ENCODE data around the gene FBXO5.

The FBXO5 gene

GRCh38 chr6:152946484-152946883 is 36.4 kb downstream of the FBXO5 start:
- no peak for ATAC-seq
- no peak for TF ChIP-seq PPARA (CRISPR knock-in tag; IDR thresholded peaks at IDR 0.05; ENCODE audit: borderline replicate concordance)
- TF ChIP-seq TCF4 (CRISPR knock-in tag; IDR thresholded peaks at IDR 0.05; ENCODE audit: borderline replicate concordance): no peak
- TF ChIP-seq GLIS3 (CRISPR knock-in tag; IDR thresholded peaks at IDR 0.05): no peak
- no peak for TF ChIP-seq BACH2 (CRISPR knock-in tag; IDR thresholded peaks at IDR 0.05; ENCODE audit: borderline replicate concordance)
- no peak for TF ChIP-seq ZFP30 (CRISPR knock-in tag; IDR thresholded peaks at IDR 0.05)
- TF ChIP-seq ZNF8 (CRISPR knock-in tag; IDR thresholded peaks at IDR 0.05): no peak
- no peak for TF ChIP-seq OSR1 (CRISPR knock-in tag; IDR thresholded peaks at IDR 0.05)
- no peak for TF ChIP-seq PATZ1 (CRISPR knock-in tag; IDR thresholded peaks at IDR 0.05; ENCODE audit: borderline replicate concordance)
- no peak for TF ChIP-seq CSRNP3 (CRISPR knock-in tag; IDR thresholded peaks at IDR 0.05)
- TF ChIP-seq SNAI2 (CRISPR knock-in tag; IDR thresholded peaks at IDR 0.05): no peak
- TF ChIP-seq ZFP3 (CRISPR knock-in tag; IDR thresholded peaks at IDR 0.05): no peak
- no peak for TF ChIP-seq TSHZ2 (CRISPR knock-in tag; IDR thresholded peaks at IDR 0.05)

GRCh38 chr6:152943260-152943897 is 39.5 kb downstream of the FBXO5 start:
- ATAC-seq: no peak
- TF ChIP-seq OSR1 (CRISPR knock-in tag; IDR thresholded peaks at IDR 0.05) (no peak), PATZ1 (CRISPR knock-in tag; IDR thresholded peaks at IDR 0.05; ENCODE audit: borderline replicate concordance) (no peak), CSDC2 (CRISPR knock-in tag; IDR thresholded peaks at IDR 0.05) (no peak), PPARA (CRISPR knock-in tag; IDR thresholded peaks at IDR 0.05; ENCODE audit: borderline replicate concordance) (no peak), TOX (CRISPR knock-in tag; IDR thresholded peaks at IDR 0.05; ENCODE audit: borderline replicate concordance) (no peak), ISL1 (CRISPR knock-in tag; IDR thresholded peaks at IDR 0.05) (no peak), SNAI2 (CRISPR knock-in tag; IDR thresholded peaks at IDR 0.05) (no peak)

GRCh38 chr6:152942319-152942869 is 40.4 kb downstream of the FBXO5 start:
- no peak for ATAC-seq

More at GRCh38 chr6:152942319-152942869, 40.4 kb downstream of the FBXO5 start:
- no peak for TF ChIP-seq ARNTL (CRISPR knock-in tag; IDR thresholded peaks at IDR 0.05; ENCODE audit: borderline replicate concordance, low read depth)
- TF ChIP-seq PPARA (CRISPR knock-in tag; IDR thresholded peaks at IDR 0.05; ENCODE audit: borderline replicate concordance): no peak
- TF ChIP-seq PATZ1 (CRISPR knock-in tag; IDR thresholded peaks at IDR 0.05; ENCODE audit: borderline replicate concordance): no peak
- no peak for TF ChIP-seq CSRNP3 (CRISPR knock-in tag; IDR thresholded peaks at IDR 0.05)
- TF ChIP-seq ZNF565 (CRISPR knock-in tag; conservative IDR thresholded peaks at IDR 0.05; ENCODE audit: low read depth): no peak
- no peak for TF ChIP-seq TSHZ2 (CRISPR knock-in tag; IDR thresholded peaks at IDR 0.05)
- no peak for TF ChIP-seq BACH2 (CRISPR knock-in tag; IDR thresholded peaks at IDR 0.05; ENCODE audit: borderline replicate concordance)
- no peak for TF ChIP-seq CREB5 (CRISPR knock-in tag; IDR thresholded peaks at IDR 0.05; ENCODE audit: low read depth)
- TF ChIP-seq GLIS3 (CRISPR knock-in tag; IDR thresholded peaks at IDR 0.05): no peak
- TF ChIP-seq ESRRG (CRISPR knock-in tag; IDR thresholded peaks at IDR 0.05): no peak
- TF ChIP-seq OSR1 (CRISPR knock-in tag; IDR thresholded peaks at IDR 0.05): no peak
